Parietal lobe (tissue), 2 donors: ENCODE results near the gene SLC38A3. TPM values are rescaled to one million over a fixed set of nuclear protein-coding genes. Genes with fewer than 3 reads are reported as not detected.

ENCODE experiments used
- small RNA-seq: library from RNA; depleted of rRNA; stranded (forward); fragments of <200 nt; gene quantifications from one replicate; pipeline ENCODE3, GENCODE V24; 2014; ENCODE audit warnings: low replicate concordance
- total RNA-seq: library from RNA; depleted of rRNA; stranded (reverse); fragments of >200 nt; gene quantifications from one replicate; pipeline ENCODE4 v1.2.3, GENCODE V29; 2014

SLC38A3 gene
- total RNA-seq = 8.1 TPM

DNA sequence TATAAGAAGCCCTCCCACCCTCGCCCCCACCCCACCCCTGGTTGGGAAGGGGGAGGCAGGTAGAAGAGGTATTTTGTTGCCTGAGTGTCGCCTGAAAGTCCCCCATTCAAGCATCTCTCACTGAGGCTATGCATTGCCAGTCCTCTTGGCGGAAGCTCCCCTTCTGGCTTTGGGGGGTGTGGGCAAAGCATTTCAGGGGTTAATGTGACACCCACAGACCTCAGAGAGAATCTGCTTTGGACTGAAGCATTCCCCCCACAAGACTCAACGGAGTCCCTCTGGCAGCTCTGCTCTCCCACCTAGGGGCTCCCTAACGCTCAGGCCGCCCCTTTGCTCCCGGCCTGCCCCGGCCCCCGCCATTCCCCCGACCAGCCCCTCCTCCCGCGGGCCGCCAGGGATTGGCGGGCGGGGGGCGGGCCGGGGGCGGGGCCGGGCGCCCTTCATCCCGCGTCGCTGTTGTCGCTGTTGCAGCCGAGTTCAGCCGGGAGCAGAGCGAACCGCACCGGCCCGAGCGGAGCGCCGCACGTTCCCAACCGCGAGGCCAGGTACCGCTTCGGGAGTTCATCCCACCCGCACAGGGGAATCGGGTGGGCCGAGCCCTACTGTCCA, at the start of gene SLC38A3:
SLC38A3 (plus strand) TSS at position 468 of the 609 bp plus-strand sequence. CDS start 8,929 bp downstream, outside the sequence.

DNA sequence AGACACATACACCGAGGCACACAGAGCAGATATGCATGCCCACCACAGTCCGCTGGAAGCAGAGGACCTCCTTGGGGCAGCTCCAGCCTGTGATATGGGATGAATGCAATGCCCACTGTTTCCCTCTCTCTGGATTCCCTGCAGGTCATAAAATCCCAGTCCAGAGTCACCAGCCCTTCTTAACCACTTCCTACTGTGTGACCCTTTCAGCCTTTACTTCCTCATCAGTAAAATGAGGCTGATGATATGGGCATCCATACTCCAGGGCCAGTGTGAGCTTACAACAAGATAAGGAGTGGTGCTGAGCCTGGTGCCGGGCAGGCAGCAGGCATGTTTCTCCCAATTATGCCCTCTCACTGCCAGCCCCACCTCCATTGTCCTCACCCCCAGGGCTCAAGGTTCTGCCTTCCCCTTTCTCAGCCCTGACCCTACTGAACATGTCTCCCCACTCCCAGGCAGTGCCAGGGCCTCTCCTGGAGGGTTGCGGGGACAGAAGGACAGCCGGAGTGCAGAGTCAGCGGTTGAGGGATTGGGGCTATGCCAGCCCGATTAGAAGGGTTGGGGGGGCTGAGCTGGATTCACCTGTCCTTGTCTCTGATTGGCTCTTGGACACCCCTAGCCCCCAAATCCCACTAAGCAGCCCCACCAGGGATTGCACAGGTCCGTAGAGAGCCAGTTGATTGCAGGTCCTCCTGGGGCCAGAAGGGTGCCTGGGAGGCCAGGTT, 14.0 kb upstream of the SLC38A3 start, which contains the start of gene GNAT1:
GNAT1 (plus strand) TSS at position 675 of the 725 bp plus-strand sequence. CDS start 116 bp downstream, outside the sequence.

DNA sequence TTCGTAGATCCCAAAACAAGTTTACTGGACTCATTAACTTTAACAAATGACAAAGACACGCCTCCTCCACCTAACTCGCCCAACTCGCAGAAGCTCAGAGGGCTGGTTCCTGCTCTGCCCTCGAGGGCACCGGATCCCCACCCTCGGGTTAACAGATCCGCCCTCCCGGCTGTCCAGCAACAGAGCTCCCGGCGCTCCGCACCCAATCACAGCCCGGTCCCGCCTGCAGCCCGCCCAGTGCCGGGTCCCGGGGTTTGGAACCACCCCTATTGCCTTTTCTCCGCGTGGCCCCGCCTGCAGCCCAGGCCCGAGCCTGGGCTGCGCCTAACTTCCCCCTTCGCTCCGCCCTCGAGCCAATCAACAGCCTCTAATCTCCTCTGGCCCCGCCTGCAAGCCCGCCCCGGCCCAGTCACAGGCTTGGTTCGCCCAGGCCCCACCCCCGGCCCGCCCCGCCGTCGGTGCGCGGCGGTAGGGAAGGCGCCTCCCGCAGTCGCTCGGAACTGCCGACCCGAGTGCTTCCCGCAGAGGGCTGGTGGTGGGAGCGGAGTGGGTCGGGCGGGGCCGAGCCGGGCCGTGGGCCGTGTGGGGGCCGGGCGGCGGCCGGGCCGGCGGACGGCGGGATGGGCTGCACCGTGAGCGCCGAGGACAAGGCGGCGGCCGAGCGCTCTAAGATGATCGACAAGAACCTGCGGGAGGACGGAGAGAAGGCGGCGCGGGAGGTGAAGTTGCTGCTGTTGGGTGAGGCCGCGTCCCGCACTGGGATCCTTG, 30.8 kb downstream of the SLC38A3 start, which contains the start of gene GNAI2:
GNAI2 (plus strand) TSS at position 489 of the 768 bp plus-strand sequence; CDS start at position 621, 132 bp downstream.

DNA sequence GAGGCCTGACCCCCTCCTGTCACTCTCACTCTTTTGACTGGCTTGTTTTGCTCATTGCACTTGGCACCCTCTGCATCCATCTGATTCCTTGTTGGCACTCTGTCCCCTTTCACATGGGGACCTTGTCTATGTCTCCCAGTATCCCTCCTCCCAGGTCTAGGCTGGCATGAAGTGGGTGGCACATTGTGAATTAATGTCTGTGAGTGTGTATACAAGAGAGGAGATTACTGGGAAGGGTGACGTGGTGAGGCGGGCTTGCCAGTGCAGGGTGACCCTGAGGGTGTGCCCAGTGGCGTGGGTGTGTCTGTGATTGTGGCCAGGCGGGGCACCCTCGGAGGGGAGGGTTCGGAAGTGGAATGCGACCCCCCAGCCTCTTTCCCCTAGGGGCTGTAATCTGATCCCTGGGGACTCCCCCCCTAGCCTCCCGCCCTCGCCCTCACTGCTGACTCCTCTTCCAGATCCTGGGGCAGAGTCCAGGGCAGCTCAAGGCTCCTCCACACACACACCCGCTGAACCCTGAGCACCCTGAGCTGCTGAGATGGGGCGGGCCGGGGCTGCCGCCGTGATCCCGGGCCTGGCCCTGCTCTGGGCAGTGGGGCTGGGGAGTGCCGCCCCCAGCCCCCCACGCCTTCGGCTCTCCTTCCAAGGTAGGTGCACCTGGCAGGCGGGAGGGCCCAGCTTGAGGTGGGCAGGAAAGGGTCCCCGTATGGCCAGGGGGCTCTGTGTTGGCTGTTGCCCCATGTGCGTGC, 63.8 kb downstream of the SLC38A3 start, which contains the start of gene SEMA3B:
SEMA3B (plus strand) TSS at position 445 of the 749 bp plus-strand sequence; CDS start at position 539, 94 bp downstream.

Small RNAs within 50 kb of the gene (small RNA-seq; reads per million reads assigned to genes)
- not detected for gene MIR566
- not detected for gene MIR5787

Other genes with a start within 250 kb of the SLC38A3 start
- gene RBM5, start 116.4 kb upstream of the SLC38A3 start, total RNA-seq = 503 TPM
- 11.3 TPM for gene SEMA3F, start 49.9 kb upstream of the SLC38A3 start, total RNA-seq
- gene GNAT1, start 13.7 kb upstream of the SLC38A3 start, total RNA-seq = not detected
- gene GNAI2, start 30.9 kb downstream of the SLC38A3 start, total RNA-seq = 120 TPM
- gene SEMA3B, start 63.9 kb downstream of the SLC38A3 start, total RNA-seq = 5.3 TPM
- not detected for gene LSMEM2, start 73.8 kb downstream of the SLC38A3 start, total RNA-seq
- gene IFRD2, start 87.2 kb downstream of the SLC38A3 start, total RNA-seq = 28.2 TPM
- 5.6 TPM for gene HYAL3, start 94.1 kb downstream of the SLC38A3 start, total RNA-seq
- gene NAA80, start 94.1 kb downstream of the SLC38A3 start, total RNA-seq = 10.3 TPM
- 2.8 TPM for gene HYAL1, start 98.3 kb downstream of the SLC38A3 start, total RNA-seq
- gene HYAL2, start 117.5 kb downstream of the SLC38A3 start, total RNA-seq = 41.6 TPM
- gene TUSC2, start 123.0 kb downstream of the SLC38A3 start, total RNA-seq = 10.6 TPM
- gene RASSF1, start 135.6 kb downstream of the SLC38A3 start, total RNA-seq = 14.1 TPM
- gene ZMYND10, start 140.5 kb downstream of the SLC38A3 start, total RNA-seq = 3.4 TPM
- 33.5 TPM for gene NPRL2, start 145.5 kb downstream of the SLC38A3 start, total RNA-seq
- gene CYB561D2, start 145.6 kb downstream of the SLC38A3 start, total RNA-seq = 17.8 TPM
- 21.3 TPM for gene TMEM115, start 154.2 kb downstream of the SLC38A3 start, total RNA-seq